HT1080 (cell line): Measurements from ENCODE around the gene NDUFAF4. TPM values are rescaled to one million over a fixed set of nuclear protein-coding genes. Genes with fewer than 3 reads are reported as not detected.

ENCODE experiments used
- DNase-seq: peaks from one replicate; pipeline ENCODE4 v3.0.0-alpha.2; 2015; ENCODE audit warnings: low read depth
- polyA plus RNA-seq, 2 experiments: library from polyadenylated mRNA; depleted of rRNA; stranded (reverse); fragments of >200 nt; gene quantifications; 2 replicates each; pipeline ENCODE4 v1.2.3, GENCODE V29; 2015
- total RNA-seq: library from RNA; depleted of rRNA; stranded (reverse); fragments of >200 nt; shearing (Covaris generic); gene quantifications from 2 replicates; pipeline ENCODE4 v1.2.3, GENCODE V29; 2014; rRNA removed

Gene NDUFAF4
- 45.9 and 47.6 TPM in 2 replicates for total RNA-seq
- 61.7 and 74.6 TPM in 2 replicates for polyA plus RNA-seq (2015; cell fraction: cytosol; rRNA removed)
- polyA plus RNA-seq (2015; cell fraction: nucleus; rRNA removed) = 38.0 and 38.3 TPM in 2 replicates

- DNase-seq = peak; percentile 90
Measured at GRCh38 chr6:96897396-96898240, at the start of gene NDUFAF4. NDUFAF4 (minus strand) TSS chr6:96897891; CDS start chr6:96897801, 90 bp downstream.

DNA sequence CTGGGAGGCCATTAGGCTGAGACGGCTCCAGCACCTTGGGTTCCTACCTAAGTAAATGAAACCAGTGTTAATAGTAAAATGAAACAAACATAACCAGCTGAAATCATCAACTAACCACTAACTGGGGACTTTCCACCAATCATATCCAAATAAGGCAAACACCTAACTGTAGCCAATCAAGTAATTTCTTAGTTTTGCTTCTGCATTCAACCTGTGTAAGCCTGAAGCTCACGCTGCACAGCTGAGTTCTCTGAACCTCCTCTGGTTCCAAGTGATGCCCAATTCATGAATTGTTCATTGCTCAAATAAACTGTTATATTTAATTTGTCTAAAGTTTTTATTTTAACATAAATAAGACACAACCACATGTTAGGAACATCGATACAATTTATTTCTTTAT is 49.4 kb upstream of the NDUFAF4 start:
- DNase-seq = no peak

- DNase-seq = no peak
Measured at GRCh38 chr6:96943555-96944215, 46.0 kb upstream of the NDUFAF4 start.

- no peak for DNase-seq
Measured at GRCh38 chr6:96942676-96943075, 45.0 kb upstream of the NDUFAF4 start.

- peak; percentile 51 for DNase-seq
Measured at GRCh38 chr6:96940322-96940721, 42.6 kb upstream of the NDUFAF4 start.

GRCh38 chr6:96939007-96939805 is 41.5 kb upstream of the NDUFAF4 start:
- DNase-seq = peak; percentile 84

- no peak for DNase-seq
Measured at GRCh38 chr6:96934087-96934486, 36.4 kb upstream of the NDUFAF4 start.

DNA sequence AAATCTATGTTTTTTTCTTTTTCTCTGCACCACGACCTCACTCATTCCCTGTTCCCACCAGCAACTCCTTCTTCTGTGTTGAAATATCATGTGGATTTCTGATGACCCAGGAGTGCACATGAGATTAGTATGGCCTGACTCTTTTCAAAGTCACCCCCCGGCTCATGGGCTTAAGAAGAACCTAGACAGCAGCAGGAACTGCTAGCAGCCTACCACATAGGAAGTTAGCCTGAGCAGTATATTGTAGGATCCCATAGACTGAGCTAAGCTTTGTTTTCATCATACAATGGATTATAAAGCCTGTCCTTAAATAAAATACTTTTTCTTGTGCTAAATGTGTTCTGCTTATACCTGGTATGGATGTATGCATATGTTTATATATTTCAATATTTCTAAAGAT is 33.5 kb upstream of the NDUFAF4 start:
- no peak for DNase-seq

GRCh38 chr6:96929741-96930140 is 32.0 kb upstream of the NDUFAF4 start:
- DNase-seq = no peak

DNA sequence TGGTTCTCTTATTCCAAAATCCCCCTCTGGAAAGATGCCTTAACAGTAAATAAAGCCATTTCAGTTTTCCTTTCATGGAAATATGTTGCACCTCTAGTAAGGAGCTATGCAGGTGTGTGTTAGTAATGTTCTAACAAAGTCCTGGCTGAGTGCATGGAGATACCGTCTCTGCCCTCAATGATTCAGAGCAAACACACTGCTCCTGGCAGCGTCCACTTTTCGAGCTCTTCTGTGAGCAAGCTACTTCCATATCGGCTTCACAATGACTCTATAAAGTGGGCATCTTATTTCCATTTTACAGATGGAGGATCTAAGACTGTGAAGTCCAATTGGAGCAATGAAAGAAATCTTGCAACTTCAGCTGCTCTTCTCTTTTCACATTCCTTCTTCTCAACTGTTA is 30.0 kb upstream of the NDUFAF4 start:
- no peak for DNase-seq

- DNase-seq = no peak
Measured at GRCh38 chr6:96926425-96926824, 28.7 kb upstream of the NDUFAF4 start.

DNA sequence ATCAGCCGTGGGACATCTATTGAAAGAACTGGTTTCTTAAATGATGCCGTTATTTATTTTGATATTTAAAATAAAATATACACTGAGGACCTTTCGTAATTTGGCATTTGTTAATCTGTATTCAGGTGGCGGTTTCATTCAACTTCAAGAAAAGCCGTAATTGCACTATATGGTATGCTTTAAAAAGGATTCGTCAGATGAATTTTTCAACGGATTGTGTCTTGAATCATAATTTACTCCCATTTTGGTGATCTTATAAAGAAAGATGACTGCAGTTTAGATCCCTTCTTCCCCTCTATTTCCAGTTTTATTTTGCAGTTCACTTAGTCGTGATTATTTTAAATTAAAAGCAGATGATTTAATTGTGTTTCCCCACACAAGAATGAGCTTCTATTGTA is 27.6 kb upstream of the NDUFAF4 start:
- DNase-seq = no peak

- DNase-seq = peak; percentile 13
Measured at GRCh38 chr6:96923871-96924493, 26.3 kb upstream of the NDUFAF4 start.

DNA sequence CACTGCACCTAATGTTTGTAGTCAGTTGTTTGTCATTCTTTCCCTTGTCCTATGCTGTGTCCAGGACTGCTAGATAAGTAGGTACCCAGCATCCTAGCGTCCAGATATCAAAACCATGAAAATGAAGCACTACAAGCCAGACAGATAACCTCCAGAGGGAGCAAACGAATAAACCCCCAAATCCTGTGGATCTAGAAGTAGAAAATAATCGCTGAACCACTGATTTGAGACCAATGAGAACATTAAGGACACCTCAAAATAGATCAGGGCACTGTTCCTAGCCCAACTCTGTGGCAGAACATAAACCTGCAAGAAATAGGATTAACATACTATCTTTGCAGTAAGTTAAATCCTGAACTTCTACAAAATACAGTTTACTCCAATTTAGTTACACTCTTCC is 25.7 kb upstream of the NDUFAF4 start:
- no peak for DNase-seq

- no peak for DNase-seq
Measured at GRCh38 chr6:96917098-96917497, 19.4 kb upstream of the NDUFAF4 start.

DNA sequence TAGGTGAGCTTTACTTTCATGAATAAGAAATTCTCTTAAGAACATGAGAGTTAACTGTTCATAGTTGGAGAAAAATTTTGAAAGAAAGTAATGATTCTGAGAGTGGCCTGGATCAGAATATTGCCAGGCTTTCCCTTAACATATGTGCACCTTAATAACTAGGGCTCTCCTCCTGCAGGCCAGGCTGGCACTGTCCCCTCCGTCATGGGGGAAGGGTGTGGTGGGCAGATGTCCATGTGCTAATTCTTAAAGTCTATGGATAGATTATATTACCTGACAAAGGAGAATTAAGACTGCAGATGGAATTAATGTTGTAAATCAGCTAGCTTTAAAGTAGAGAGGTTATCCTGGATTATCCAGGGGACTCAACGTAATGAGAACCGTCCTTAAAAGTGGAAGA is 15.9 kb upstream of the NDUFAF4 start:
- no peak for DNase-seq

GRCh38 chr6:96911751-96912150 is 14.1 kb upstream of the NDUFAF4 start:
- DNase-seq = no peak

DNA sequence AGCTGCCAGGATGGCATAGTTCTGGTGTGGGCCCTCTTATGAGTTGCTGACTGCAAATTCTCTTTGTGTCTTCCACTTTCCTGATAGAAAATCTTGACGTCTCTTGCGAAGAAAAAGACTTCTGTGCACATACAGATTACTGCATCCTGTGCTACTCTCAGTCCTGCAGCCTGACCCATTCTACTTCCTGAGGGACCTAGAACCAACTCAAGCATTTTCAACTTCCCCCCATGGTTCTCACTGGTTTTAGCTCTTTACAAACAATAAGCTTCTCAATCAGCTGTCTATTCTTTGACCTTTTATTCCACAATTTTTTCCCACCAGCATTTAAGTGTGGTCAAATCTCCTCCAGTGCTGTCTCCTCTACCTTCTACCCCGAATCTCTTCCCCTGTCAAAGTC is 13.5 kb upstream of the NDUFAF4 start:
- DNase-seq = no peak

GRCh38 chr6:96909811-96910210 is 12.1 kb upstream of the NDUFAF4 start:
- no peak for DNase-seq

GRCh38 chr6:96907498-96907897 is 9.8 kb upstream of the NDUFAF4 start:
- DNase-seq = peak; percentile 58

DNA sequence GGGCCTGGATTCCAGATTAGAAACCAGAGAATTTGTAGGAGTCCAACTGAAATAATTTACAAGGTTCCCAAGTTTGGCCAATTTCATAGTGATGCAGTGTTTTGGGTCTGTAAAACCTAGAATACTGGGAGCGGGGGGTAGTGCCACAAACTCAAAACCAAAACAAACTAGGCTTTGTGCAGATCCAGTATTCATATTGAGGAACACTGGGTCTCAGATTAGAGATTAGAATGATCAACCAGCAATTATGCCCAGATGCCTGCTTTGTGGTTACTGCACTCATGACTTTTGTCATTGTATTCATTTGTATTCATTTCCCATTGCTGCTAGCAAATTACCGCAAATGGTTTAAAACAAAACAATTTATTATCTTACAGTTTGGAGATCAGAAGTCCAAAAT is 3.2 kb upstream of the NDUFAF4 start:
- no peak for DNase-seq
